Psoas muscle (tissue), 8 donors: ENCODE results near the gene SYT11. TPM values are rescaled to one million over a fixed set of nuclear protein-coding genes. Genes with fewer than 3 reads are reported as not detected.
A peak's percentile ranks its signal among the peaks of the same experiment; 100 is the strongest.

Experiments used
- ATAC-seq, 4 donors: fragments of 200-7000 bp; cut with Tn5 transposase; one replicate each; pipeline ENCODE4 v1.9.1; 2020; ENCODE audit warnings: moderate library complexity in 3 of 4, mild to moderate bottlenecking in 2 of 4
- DNase-seq, 2 donors: peaks; one replicate each; pipeline ENCODE4 v3.0.0-alpha.2; 2020
- H3K27ac ChIP-seq: fragments of 200-600 bp; one replicate; pipeline ENCODE4 v1.8.0; 2022
- H3K27me3 ChIP-seq, 3 donors: fragments of 200-600 bp in 1 of 3; one replicate each; pipeline versions ENCODE4 v1.6.1 to v1.8.0; 2013 to 2022; ENCODE audit warnings: low read length in 2 of 3, mild to moderate bottlenecking in 2 of 3, moderate library complexity in 1 of 3; ENCODE audit not compliant: insufficient read depth in 3 of 3
- H3K36me3 ChIP-seq, 2 donors: fragments of 200-600 bp in 1 of 2; one replicate each; pipeline versions ENCODE4 v1.6.1 to v1.8.0; 2013 to 2022; ENCODE audit warnings: low read depth in 1 of 2, mild to moderate bottlenecking in 1 of 2, moderate library complexity in 1 of 2; ENCODE audit not compliant: insufficient read depth in 1 of 2
- H3K4me1 ChIP-seq: fragments of 200-600 bp; one replicate; pipeline ENCODE4 v1.8.0; 2022
- H3K4me3 ChIP-seq: fragments of 200-600 bp; one replicate; pipeline ENCODE4 v1.8.0; 2022; ENCODE audit warnings: mild to moderate bottlenecking
- H3K9me3 ChIP-seq: fragments of 200-600 bp; one replicate; pipeline ENCODE4 v1.8.0; 2022
- CTCF ChIP-seq: fragments of 200-600 bp; IDR thresholded peaks from one replicate; pipeline ENCODE4 v1.8.0; 2022; ENCODE audit warnings: antibody characterized with exemption
- WGBS, 3 donors: extraction: QIAGEN DNeasy Blood & Tissue Kit; methylation state at CpG; one replicate each; pipeline versions ENCODE4 v1.1.6 to v1.1.7; 2013; 5-methylcytosine and 5-hydroxymethylcytosine counted together
- intact Hi-C, 2 donors: fragments of 100-400 bp; cut with DNase I; formaldehyde crosslinking; loops; one replicate each; pipeline versions ENCODE4 v1.11.0 to v1.14.2; 2022
- polyA plus RNA-seq, 3 donors: library from polyadenylated mRNA; stranded (reverse); fragments of 200-250 nt; gene quantifications; one replicate each; pipeline ENCODE4 v1.2.3, GENCODE V29; 2013
- total RNA-seq, 4 donors: library from RNA; stranded (reverse); fragmentation: NEBNext Ultra II Directional in 2 of 4; extraction: Animal tissue kit (Norgen Biotek cat#: 25700) in 2 of 4; gene quantifications; one replicate each; pipeline versions ENCODE4 v1.2.1 to v1.2.4, GENCODE V29; 2021 to 2023
- donor health status: healthy with polysubstance abuse.
- donor health status: DM: no; HTN: no; CAD: no; lungs with moderate emphysema.
- donor health status: Bipolar disorder and iron deficiency.
- donor health status: healthy.
- donor health status: DM: yes; HTN: yes; CAD: no.
- donor health status: DM: no; HTN: no; CAD: no.
- donor health status: DM: no; HTN: no; CAD: no.
- donor health status: DM: yes; HTN: yes; CAD: no.

The SYT11 gene
- total and polyA plus RNA-seq, 7 donors = 1.5 to 5.0 (median 3.0) TPM

GRCh38 chr1:155932487-155932886 lies 73.1 kb downstream of the SYT11 start:
- peaks cover 36% of the 10 kb centered on the region for H3K4me1 ChIP-seq
- intact Hi-C loops = no loop called here
- H3K27me3 ChIP-seq = no peaks in the 10 kb centered on the region
- ATAC-seq = no peak
- no peak for DNase-seq
- no peak for TF ChIP-seq CTCF
- H3K9me3 ChIP-seq = no peaks in the 10 kb centered on the region
- H3K36me3 ChIP-seq = peaks cover 8 to 62% of the 10 kb centered on the region in 2 donors
- H3K27ac ChIP-seq = no peak overlapping the region
- WGBS, 3 donors = 71 to 80% (median 78%) methylated on average over 5 of the region's 5 CpGs
- peak overlapping the region; percentile 83 for H3K4me3 ChIP-seq

GRCh38 chr1:155933591-155934096 lies 74.3 kb downstream of the SYT11 start:
- Histone ChIP-seq H3K27ac (peak overlapping the region; percentile 97), H3K9me3 (no peaks in the 10 kb centered on the region), H3K27me3 (no peaks in the 10 kb centered on the region), H3K4me3 (peak overlapping the region; percentile 83), H3K4me1 (peaks cover 36% of the 10 kb centered on the region), H3K36me3 (peaks cover 8 to 51% of the 10 kb centered on the region in 2 donors)
- intact Hi-C loops = no loop called here
- DNase-seq = no peak
- 2 to 4% (median 2%) methylated on average over 9 to 10 of the region's 10 CpGs for WGBS, 3 donors
- no peak for TF ChIP-seq CTCF
- ATAC-seq = peak in 2 of 4 donors; percentile 13 to 19

- Histone ChIP-seq H3K4me3 (peak within 1 kb of the TSS; percentile 83), H3K9me3 (no peaks in the 10 kb centered on the region), H3K27me3 (no peaks in the 10 kb centered on the region), H3K27ac (peak within 1 kb of the TSS; percentile 97), H3K4me1 (peaks cover 36% of the 10 kb centered on the region), H3K36me3 (peaks cover 4 to 44% of the 10 kb centered on the region in 2 donors)
- peak; percentile 94 to 97 for DNase-seq
- intact Hi-C loops = no loop called here
- peak; percentile 96 to 97 (median 96) for ATAC-seq
- no peak for TF ChIP-seq CTCF
- WGBS, 3 donors = 1% methylated on average over 50 of the region's 50 CpGs
Measured at GRCh38 chr1:155934097-155934935, 74.9 kb downstream of the SYT11 start, which contains the start of gene KHDC4. KHDC4 (minus strand) TSS chr1:155934413; CDS start chr1:155934373, 40 bp downstream.

Other genes with a start within 250 kb of the SYT11 start
- gene MSTO1, start 249.3 kb upstream of the SYT11 start, total RNA-seq = 10 to 100 TPM in 1 of 4 donors, 1 to 10 TPM in 3; 7.6 to 15.3 (median 9.6) TPM
- gene MSTO1, start 249.3 kb upstream of the SYT11 start, polyA plus RNA-seq = 10 to 100 TPM in 1 of 3 donors, 1 to 10 TPM in 2; 4.5 to 12.7 (median 7.5) TPM
- 100 to 1,000 TPM in 1 of 4 donors, 10 to 100 TPM in 3; 68.4 to 102 (median 86.8) TPM for gene YY1AP1, start 170.8 kb upstream of the SYT11 start, total RNA-seq
- gene YY1AP1, start 170.8 kb upstream of the SYT11 start, polyA plus RNA-seq = 100 to 1,000 TPM in 1 of 3 donors, 10 to 100 TPM in 2; 58.3 to 105 (median 60.6) TPM
- gene DAP3, start 170.5 kb upstream of the SYT11 start, total RNA-seq = 100 to 1,000 TPM in 2 of 4 donors, 10 to 100 TPM in 2; 82.3 to 120 (median 96.1) TPM
- 100 to 1,000 TPM; 108 to 145 (median 137) TPM for gene DAP3, start 170.5 kb upstream of the SYT11 start, polyA plus RNA-seq
- 10 to 100 TPM; 21.0 to 29.9 (median 24.1) TPM for gene GON4L, start 2.4 kb upstream of the SYT11 start, total RNA-seq
- gene GON4L, start 2.4 kb upstream of the SYT11 start, polyA plus RNA-seq = 10 to 100 TPM; 10.6 to 16.6 (median 12.0) TPM
- 10 to 100 TPM; 11.1 to 16.9 (median 12.8) TPM for gene RIT1, start 51.8 kb downstream of the SYT11 start, total RNA-seq
- 10 to 100 TPM in 2 of 3 donors, 1 to 10 TPM in 1; 5.1 to 11.0 (median 10.4) TPM for gene RIT1, start 51.8 kb downstream of the SYT11 start, polyA plus RNA-seq
- 10 to 100 TPM; 16.4 to 26.1 (median 23.1) TPM for gene KHDC4, start 74.8 kb downstream of the SYT11 start, total RNA-seq
- gene KHDC4, start 74.8 kb downstream of the SYT11 start, polyA plus RNA-seq = 10 to 100 TPM; 11.0 to 33.1 (median 11.2) TPM
- not detected for gene RXFP4, start 82.1 kb downstream of the SYT11 start, total RNA-seq
- gene RXFP4, start 82.1 kb downstream of the SYT11 start, polyA plus RNA-seq = not detected
- gene ARHGEF2, start 119.0 kb downstream of the SYT11 start, total RNA-seq = 10 to 100 TPM; 22.8 to 54.0 (median 46.3) TPM
- gene ARHGEF2, start 119.0 kb downstream of the SYT11 start, polyA plus RNA-seq = 10 to 100 TPM in 2 of 3 donors, 1 to 10 TPM in 1; 7.4 to 39.1 (median 12.1) TPM
- gene SSR2, start 161.4 kb downstream of the SYT11 start, total RNA-seq = 10 to 100 TPM; 44.6 to 77.5 (median 61.6) TPM
- 100 to 1,000 TPM in 2 of 3 donors, 10 to 100 TPM in 1; 83.0 to 255 (median 124) TPM for gene SSR2, start 161.4 kb downstream of the SYT11 start, polyA plus RNA-seq
- 10 to 100 TPM; 46.6 to 64.9 (median 53.1) TPM for gene UBQLN4, start 194.2 kb downstream of the SYT11 start, total RNA-seq
- gene UBQLN4, start 194.2 kb downstream of the SYT11 start, polyA plus RNA-seq = 10 to 100 TPM; 36.8 to 73.9 (median 55.5) TPM
- gene LAMTOR2, start 195.2 kb downstream of the SYT11 start, total RNA-seq = 10 to 100 TPM; 46.1 to 63.9 (median 51.2) TPM
- gene LAMTOR2, start 195.2 kb downstream of the SYT11 start, polyA plus RNA-seq = 100 to 1,000 TPM in 1 of 3 donors, 10 to 100 TPM in 2; 89.0 to 101 (median 95.7) TPM
- not detected for gene RAB25, start 201.6 kb downstream of the SYT11 start, total RNA-seq
- gene RAB25, start 201.6 kb downstream of the SYT11 start, polyA plus RNA-seq = under 1 TPM; 0.07 to 0.34 (median 0.13) TPM
- gene MEX3A, start 222.9 kb downstream of the SYT11 start, total RNA-seq = under 1 TPM; 0.06 to 0.28 (median 0.11) TPM
- under 1 TPM; 0.07 to 0.42 (median 0.22) TPM for gene MEX3A, start 222.9 kb downstream of the SYT11 start, polyA plus RNA-seq